ENCODE measurements around the gene VWA3B.

GRCh38 chr2:98167916-98168315 is 80.9 kb downstream of the VWA3B start:
- no peak for TF ChIP-seq POLR2A (IDR thresholded peaks at IDR 0.05)
- no peak for TF ChIP-seq CTCF (IDR thresholded peaks at IDR 0.05)
- TF ChIP-seq POLR2AphosphoS5 (IDR thresholded peaks at IDR 0.05) = no peak

Measured in prostate gland (tissue), 2 donors.